WERI-Rb-1 (cell line): Measurements from ENCODE around the gene LIPK.
"Not testable (repeated sequence)": the region's sequence is repeated elsewhere in the genome, so short reads cannot be mapped to it uniquely, and the experiment has no call there.

ENCODE experiments used
- DNase-seq: peaks from one replicate; pipeline ENCODE4 v3.0.0-alpha.2; 2020
- H3K27ac ChIP-seq: fragments of 250-450 bp; sonication (Bioruptor Pico); 2 replicates; pipeline ENCODE4 v1.5.1; 2020; ENCODE audit warnings: mild to moderate bottlenecking, moderate library complexity
- H3K27me3 ChIP-seq: fragments of 250-450 bp; sonication (Bioruptor Pico); 2 replicates; pipeline ENCODE4 v1.5.1; 2021; ENCODE audit warnings: mild to moderate bottlenecking, low read depth, moderate library complexity; ENCODE audit not compliant: insufficient read depth, severe bottlenecking
- H3K36me3 ChIP-seq: fragments of 250-450 bp; sonication (Bioruptor Pico); 2 replicates; pipeline ENCODE4 v1.5.1; 2020; ENCODE audit warnings: mild to moderate bottlenecking, moderate library complexity
- H3K4me3 ChIP-seq: 2 replicates; pipeline ENCODE4 v1.5.1; 2011; ENCODE audit warnings: low read depth, mild to moderate bottlenecking, control low read depth, low read length
- H3K9me3 ChIP-seq: fragments of 250-450 bp; sonication (Bioruptor Pico); 2 replicates; pipeline ENCODE4 v1.5.1; 2021; ENCODE audit warnings: mild to moderate bottlenecking, moderate library complexity; ENCODE audit not compliant: severe bottlenecking
- CTCF ChIP-seq: IDR thresholded peaks from 2 replicates; pipeline ENCODE4 v1.5.1; 2011; ENCODE audit warnings: low read depth, mild to moderate bottlenecking, control low read depth, inconsistent platforms, low read length

The LIPK gene

GRCh38 chr10:88661577-88661976 lies 44.5 kb upstream of the LIPK start:
- H3K36me3 ChIP-seq, result no peaks in the 10 kb centered on the region
- DNase-seq, result no peak
- TF ChIP-seq CTCF, result no peak
- no peak overlapping the region for H3K27ac ChIP-seq
- no peak overlapping the region for H3K4me3 ChIP-seq
- no peaks in the 10 kb centered on the region for H3K27me3 ChIP-seq
- H3K9me3 ChIP-seq, result no peaks in the 10 kb centered on the region

- not testable (repeated sequence) for H3K36me3 ChIP-seq, H3K4me3 ChIP-seq, DNase-seq, H3K9me3 ChIP-seq, H3K27ac ChIP-seq, H3K27me3 ChIP-seq
These were observed 42.9 kb upstream of the LIPK start for GRCh38 chr10:88663153-88663552.

GRCh38 chr10:88664142-88664541 lies 41.9 kb upstream of the LIPK start, which contains the start of gene LIPF:
Gene LIPF, plus strand, starts transcription at chr10:88664442. Its CDS starts 2,856 bp downstream, at chr10:88667298.
- no peak for TF ChIP-seq CTCF
- Histone ChIP-seq H3K27me3 (no peaks in the 10 kb centered on the region), H3K27ac (no peak within 1 kb of the TSS), H3K36me3 (no peaks in the 10 kb centered on the region), H3K9me3 (no peaks in the 10 kb centered on the region), H3K4me3 (no peak within 1 kb of the TSS)
- no peak for DNase-seq

GRCh38 chr10:88668465-88668864 lies 37.6 kb upstream of the LIPK start:
- TF ChIP-seq CTCF, result no peak
- H3K27me3 ChIP-seq, result no peaks in the 10 kb centered on the region

GRCh38 chr10:88670497-88670896 lies 35.6 kb upstream of the LIPK start:
- no peak for DNase-seq
- H3K36me3 ChIP-seq, result no peaks in the 10 kb centered on the region
- H3K4me3 ChIP-seq, result no peak overlapping the region
- no peaks in the 10 kb centered on the region for H3K9me3 ChIP-seq
- no peak overlapping the region for H3K27ac ChIP-seq
- no peak for TF ChIP-seq CTCF
- no peaks in the 10 kb centered on the region for H3K27me3 ChIP-seq

More at GRCh38 chr10:88668465-88668864, 37.6 kb upstream of the LIPK start:
- Histone ChIP-seq H3K27ac (no peak overlapping the region), H3K36me3 (no peaks in the 10 kb centered on the region), H3K4me3 (no peak overlapping the region), H3K9me3 (no peaks in the 10 kb centered on the region)
- no peak for DNase-seq

GRCh38 chr10:88672041-88672440 lies 34.0 kb upstream of the LIPK start:
- no peaks in the 10 kb centered on the region for H3K27me3 ChIP-seq
- no peak for TF ChIP-seq CTCF
- H3K4me3 ChIP-seq, result no peak overlapping the region
- no peaks in the 10 kb centered on the region for H3K9me3 ChIP-seq
- H3K36me3 ChIP-seq, result no peaks in the 10 kb centered on the region
- no peak for DNase-seq
- H3K27ac ChIP-seq, result no peak overlapping the region
